NCI-H446 (cell line): ENCODE results near the gene GABRA4.
A peak's percentile ranks its signal among the peaks of the same experiment; 100 is the strongest.

Experiments used
- DNase-seq, 2 experiments: peaks; one replicate each; lab custom pipeline; 2025; lab: John Stamatoyannopoulos, UW

The GABRA4 gene

GRCh38 chr4:46927201-46927600 lies 66.2 kb downstream of the GABRA4 start:
- DNase-seq: no peak

DNA sequence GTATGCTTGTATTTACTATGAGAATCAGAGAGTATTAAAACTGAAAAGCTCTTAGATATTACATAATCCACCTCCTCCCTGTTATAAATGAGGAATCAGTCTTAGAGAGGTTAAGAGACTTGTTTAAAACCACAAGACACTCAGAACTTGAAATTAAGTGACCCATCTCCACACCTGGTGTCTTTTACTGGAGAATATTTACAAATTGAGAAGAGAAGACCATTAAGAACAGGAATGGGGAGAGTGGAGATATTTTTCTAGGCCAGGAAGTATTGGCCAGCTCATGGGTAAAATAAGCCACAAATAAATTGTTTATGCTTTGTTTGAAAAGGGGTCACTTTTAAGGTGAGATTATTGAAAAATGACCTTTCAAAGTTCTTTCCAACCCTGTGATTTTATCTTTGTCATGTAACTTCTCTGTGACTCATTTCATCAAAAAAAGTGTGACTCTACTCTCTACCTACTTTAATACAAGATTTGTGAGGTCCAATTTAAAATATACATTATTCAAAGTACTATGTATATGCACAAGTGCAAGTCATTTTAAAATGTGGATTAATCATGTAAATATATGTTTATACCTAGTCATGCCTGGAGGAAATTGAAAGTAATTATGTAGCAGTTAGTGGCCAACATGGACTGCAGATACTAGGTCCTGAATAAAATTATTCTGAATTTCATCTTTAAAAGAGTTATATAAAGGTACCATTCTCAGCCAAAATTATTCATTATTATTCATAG lies 68.4 kb downstream of the GABRA4 start:
- DNase-seq: no peak

GRCh38 chr4:46922205-46922604 lies 71.2 kb downstream of the GABRA4 start:
- DNase-seq: no peak

DNA sequence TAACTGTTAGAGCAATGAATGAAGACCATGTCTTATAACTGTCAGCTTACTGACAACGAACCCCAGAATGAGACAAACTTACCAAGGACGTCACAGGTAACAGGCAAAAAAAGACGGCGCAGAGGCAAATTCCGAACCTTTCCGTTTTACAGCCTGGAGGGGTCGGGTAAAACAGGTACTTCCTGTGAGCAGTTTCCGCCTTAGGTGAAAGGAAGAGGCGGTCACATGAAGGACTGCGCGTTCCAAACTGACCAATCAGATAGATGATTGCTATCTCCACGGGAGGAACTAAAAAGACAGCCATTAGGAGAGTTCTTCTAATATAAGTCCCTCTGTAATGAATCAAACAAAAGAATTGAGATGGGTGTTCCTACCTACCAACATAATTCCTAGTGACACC lies 84.3 kb downstream of the GABRA4 start, which contains the start of gene COX7B2:
Gene COX7B2, minus strand, starts transcription at position 168 of the 400 bp plus-strand sequence. CDS start 174,053 bp downstream, outside the sequence.
- no peak for DNase-seq

DNA sequence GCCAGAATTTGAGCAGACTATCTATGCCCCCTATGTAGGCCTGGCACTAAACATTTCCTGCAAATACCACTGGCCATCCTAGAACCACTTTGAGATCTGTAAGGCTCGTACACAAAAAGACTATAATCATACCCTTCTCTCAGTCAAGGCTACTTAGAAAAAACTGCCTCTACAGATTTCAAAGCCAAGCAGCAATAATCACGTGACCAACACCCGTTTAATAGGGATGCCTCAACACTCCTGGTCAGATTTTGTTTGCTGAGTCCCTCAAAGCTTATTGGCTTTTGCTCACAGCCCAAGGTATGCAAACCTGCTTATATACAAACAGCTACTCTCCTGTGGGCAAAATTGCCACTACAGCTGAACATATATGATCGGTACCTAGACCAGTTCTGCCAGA lies 85.2 kb downstream of the GABRA4 start:
- no peak for DNase-seq

DNA sequence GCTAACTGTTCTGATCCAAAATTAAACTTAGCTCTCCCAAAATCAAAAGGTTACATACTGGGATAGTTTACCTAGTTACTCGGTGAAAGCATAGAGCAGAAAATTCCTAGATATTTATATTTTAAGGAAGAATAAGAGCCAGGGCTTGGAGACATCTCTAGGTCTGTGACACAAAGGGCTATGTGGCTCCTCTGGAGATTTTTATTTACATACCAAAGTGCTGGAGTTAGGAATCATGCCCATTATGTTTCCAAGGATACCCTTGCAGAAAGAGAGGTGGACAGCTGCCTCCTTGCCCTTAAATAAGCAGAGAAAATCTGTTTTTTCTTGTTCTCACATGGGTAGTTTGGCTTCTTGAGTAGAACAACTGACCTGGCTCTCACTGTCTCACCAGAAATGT lies 93.3 kb downstream of the GABRA4 start:
- DNase-seq: peak in 1 of 2 experiments; percentile 1

GRCh38 chr4:46894826-46895225 lies 98.6 kb downstream of the GABRA4 start:
- peak in 1 of 2 experiments; percentile 45 for DNase-seq

DNA sequence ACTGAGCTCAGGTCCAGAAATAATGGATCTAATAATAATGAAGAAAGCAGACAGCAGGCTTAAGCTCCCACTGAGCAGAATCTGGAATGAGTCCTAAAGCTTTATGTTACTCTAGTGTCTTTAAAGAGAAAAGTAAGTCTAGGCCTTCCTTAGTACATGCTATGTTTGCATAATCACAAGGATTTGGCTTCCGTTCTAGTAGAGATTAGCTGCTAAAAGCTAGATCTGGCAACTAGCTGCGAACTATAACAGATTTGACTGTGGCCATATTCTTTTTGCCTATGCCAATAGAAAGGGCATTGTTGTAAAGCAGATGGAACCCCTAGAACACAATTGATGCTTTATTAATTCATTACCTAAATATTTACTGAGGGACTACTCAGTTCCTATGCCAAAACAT lies 103.3 kb downstream of the GABRA4 start:
- peak in 1 of 2 experiments; percentile 63 for DNase-seq

GRCh38 chr4:46889410-46889809 lies 104.0 kb downstream of the GABRA4 start:
- DNase-seq: no peak

- peak in 1 of 2 experiments; percentile 23 for DNase-seq
Observed at GRCh38 chr4:46886711-46887110, 106.7 kb downstream of the GABRA4 start.

DNA sequence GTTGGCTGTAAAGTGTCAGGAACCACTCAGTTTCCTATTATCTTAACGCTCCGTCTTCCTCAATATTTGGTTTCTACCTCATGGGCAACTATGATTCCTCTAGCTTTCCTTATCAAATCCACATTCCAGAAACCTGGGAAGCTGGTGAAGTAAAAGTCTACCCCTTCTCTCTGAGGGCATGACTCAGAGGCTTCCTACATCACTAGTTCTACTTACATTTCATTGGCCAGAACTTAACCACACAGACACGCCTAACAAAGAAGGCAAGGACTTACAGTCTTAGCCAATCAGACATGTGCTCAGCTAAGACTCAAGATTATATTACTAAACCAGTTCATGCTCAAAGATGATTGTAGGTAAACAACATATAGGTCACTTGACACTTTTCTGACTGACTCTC lies 114.7 kb downstream of the GABRA4 start:
- no peak for DNase-seq

- no peak for DNase-seq
Observed at GRCh38 chr4:46874811-46875210, 118.6 kb downstream of the GABRA4 start.

GRCh38 chr4:46870411-46870810 lies 123.0 kb downstream of the GABRA4 start:
- no peak for DNase-seq
